ENCODE data around the gene FAM120A. TPM values are rescaled to one million over a fixed set of nuclear protein-coding genes. Genes with fewer than 3 reads are reported as not detected.

FAM120A gene
- total and polyA plus RNA-seq, 9 of the 15 experiments (the other 6 are each of a cell fraction or from before 2014, with no cell fraction given): 8.7 to 71.0 (median 42.2) TPM

GRCh38 chr9:93594041-93594756 is 142.7 kb downstream of the FAM120A start (continued):
- peak; percentile 71 for TF ChIP-seq PRDM10 (IDR thresholded peaks at IDR 0.05; ENCODE audit: partially characterized antibody)
- peak; percentile 15; the same call in 1 of the 2 replicates for TF ChIP-seq MYC (IDR thresholded peaks at IDR 0.05; ENCODE audit: low read depth, low read length)
- TF ChIP-seq MYC (CRISPR knock-in tag; IDR thresholded peaks at IDR 0.05; ENCODE audit: borderline replicate concordance, low read depth): no peak
- TF ChIP-seq, protein P1, sequence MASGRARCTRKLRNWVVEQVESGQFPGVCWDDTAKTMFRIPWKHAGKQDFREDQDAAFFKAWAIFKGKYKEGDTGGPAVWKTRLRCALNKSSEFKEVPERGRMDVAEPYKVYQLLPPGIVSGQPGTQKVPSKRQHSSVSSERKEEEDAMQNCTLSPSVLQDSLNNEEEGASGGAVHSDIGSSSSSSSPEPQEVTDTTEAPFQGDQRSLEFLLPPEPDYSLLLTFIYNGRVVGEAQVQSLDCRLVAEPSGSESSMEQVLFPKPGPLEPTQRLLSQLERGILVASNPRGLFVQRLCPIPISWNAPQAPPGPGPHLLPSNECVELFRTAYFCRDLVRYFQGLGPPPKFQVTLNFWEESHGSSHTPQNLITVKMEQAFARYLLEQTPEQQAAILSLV (tag; IDR thresholded peaks at IDR 0.05): no peak
- no peak for TF ChIP-seq CEBPG (CRISPR knock-in tag; IDR thresholded peaks at IDR 0.05)
- no peak for TF ChIP-seq CEBPG (tag; conservative IDR thresholded peaks at IDR 0.05 in 1 of 2, IDR thresholded peaks at IDR 0.05 in 1 of 2)
- no peak for TF ChIP-seq SMARCC2 (IDR thresholded peaks at IDR 0.05; ENCODE audit: low read depth)
- peak; percentile 21; the same call in 1 of the 2 replicates for TF ChIP-seq BHLHE40 (IDR thresholded peaks at IDR 0.05; ENCODE audit: low read length)
- no peak for TF ChIP-seq HMGN3 (IDR thresholded peaks at IDR 0.05; ENCODE audit: borderline replicate concordance, extremely low read depth, insufficient read length, low read depth, low read length)
- no peak for TF ChIP-seq ZKSCAN1 (IDR thresholded peaks at IDR 0.05; ENCODE audit: low read depth, low read length)
- peak; percentile 70 for TF ChIP-seq TEAD4 (IDR thresholded peaks at IDR 0.05; ENCODE audit: low read length)
- TF ChIP-seq TEAD4 (CRISPR knock-in tag; IDR thresholded peaks at IDR 0.05; ENCODE audit: borderline replicate concordance): no peak
- no peak for TF ChIP-seq PHB (CRISPR knock-in tag; IDR thresholded peaks at IDR 0.05)
- TF ChIP-seq MAZ (CRISPR knock-in tag; conservative IDR thresholded peaks at IDR 0.05 in 1 of 2, IDR thresholded peaks at IDR 0.05 in 1 of 2): peak in 1 of 2 experiments; percentile 39; a peak in 1 of 4 replicates
- TF ChIP-seq CTBP1 (IDR thresholded peaks at IDR 0.05; ENCODE audit: borderline replicate concordance): peak; percentile 80
- no peak for TF ChIP-seq U2AF2 (optimal IDR thresholded peaks at IDR 0.05; ENCODE audit: low read depth, low read length)
- TF ChIP-seq, protein P2, sequence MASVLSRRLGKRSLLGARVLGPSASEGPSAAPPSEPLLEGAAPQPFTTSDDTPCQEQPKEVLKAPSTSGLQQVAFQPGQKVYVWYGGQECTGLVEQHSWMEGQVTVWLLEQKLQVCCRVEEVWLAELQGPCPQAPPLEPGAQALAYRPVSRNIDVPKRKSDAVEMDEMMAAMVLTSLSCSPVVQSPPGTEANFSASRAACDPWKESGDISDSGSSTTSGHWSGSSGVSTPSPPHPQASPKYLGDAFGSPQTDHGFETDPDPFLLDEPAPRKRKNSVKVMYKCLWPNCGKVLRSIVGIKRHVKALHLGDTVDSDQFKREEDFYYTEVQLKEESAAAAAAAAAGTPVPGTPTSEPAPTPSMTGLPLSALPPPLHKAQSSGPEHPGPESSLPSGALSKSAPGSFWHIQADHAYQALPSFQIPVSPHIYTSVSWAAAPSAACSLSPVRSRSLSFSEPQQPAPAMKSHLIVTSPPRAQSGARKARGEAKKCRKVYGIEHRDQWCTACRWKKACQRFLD (CRISPR knock-in tag; IDR thresholded peaks at IDR 0.05): no peak; the same call in 1 of the 2 replicates
- no peak for TF ChIP-seq GTF2B (IDR thresholded peaks at IDR 0.05; ENCODE audit: extremely low read depth, insufficient read length)
- TF ChIP-seq NFIC (IDR thresholded peaks at IDR 0.05): peak; percentile 24; the same call in 1 of the 2 replicates
- no peak for TF ChIP-seq HCFC1 (IDR thresholded peaks at IDR 0.05; ENCODE audit: low read depth, low read length)
- TF ChIP-seq SMAD1 (IDR thresholded peaks at IDR 0.05; ENCODE audit: low read depth, low read length, partially characterized antibody): no peak
- TF ChIP-seq POLR2A (conservative IDR thresholded peaks at IDR 0.05): no peak
